Smooth muscle cell (in vitro differentiated cells): ENCODE results near the gene SLC25A12. TPM values are rescaled to one million over a fixed set of nuclear protein-coding genes. Genes with fewer than 3 reads are reported as not detected.
A peak's percentile ranks its signal among the peaks of the same experiment; 100 is the strongest.

ENCODE experiments used
- DNase-seq: peaks from one replicate; lab custom pipeline; 2025; ENCODE audit not compliant: unreplicated experiment; lab: John Stamatoyannopoulos, UW
- H2AFZ ChIP-seq: fragments of 200-600 bp; sonication (generic); 2 replicates; pipeline ENCODE4 v1.6.0; 2016; ENCODE audit warnings: antibody characterized with exemption, low read depth, mild to moderate bottlenecking
- H3F3A ChIP-seq: fragments of 200-600 bp; sonication (generic); 2 replicates; pipeline ENCODE4 v1.6.0; 2017; ENCODE audit warnings: antibody characterized with exemption, low read depth
- H3K27ac ChIP-seq: fragments of 200-600 bp; sonication (generic); 2 replicates; pipeline ENCODE4 v1.5.1; 2016; ENCODE audit warnings: low read depth, mild to moderate bottlenecking
- H3K27me3 ChIP-seq: fragments of 200-600 bp; sonication (generic); 2 replicates; pipeline ENCODE4 v1.6.1; 2016; ENCODE audit warnings: low read depth, mild to moderate bottlenecking
- H3K36me3 ChIP-seq: fragments of 200-600 bp; sonication (generic); 2 replicates; pipeline ENCODE4 v1.5.1; 2016; ENCODE audit warnings: low read depth
- H3K4me1 ChIP-seq: fragments of 200-600 bp; sonication (generic); 2 replicates; pipeline ENCODE4 v1.5.1; 2016; ENCODE audit warnings: low read depth
- H3K4me2 ChIP-seq: fragments of 200-600 bp; sonication (generic); 2 replicates; pipeline ENCODE4 v1.6.0; 2016; ENCODE audit warnings: mild to moderate bottlenecking
- H3K4me3 ChIP-seq: fragments of 200-600 bp; sonication (generic); 2 replicates; pipeline ENCODE4 v1.5.1; 2016; ENCODE audit warnings: mild to moderate bottlenecking
- H3K79me2 ChIP-seq: fragments of 200-600 bp; sonication (generic); 2 replicates; pipeline ENCODE4 v1.6.0; 2016; ENCODE audit warnings: low read depth, mild to moderate bottlenecking
- H3K9ac ChIP-seq: fragments of 200-600 bp; sonication (generic); 2 replicates; pipeline ENCODE4 v1.6.0; 2016; ENCODE audit warnings: low read depth
- H3K9me3 ChIP-seq: fragments of 200-600 bp; sonication (generic); replicated peaks from 2 replicates; pipeline ENCODE4 v1.5.1; 2016; ENCODE audit warnings: low read depth
- H4K20me1 ChIP-seq: fragments of 200-600 bp; sonication (generic); 2 replicates; pipeline ENCODE4 v1.6.0; 2016; ENCODE audit warnings: low read depth
- CTCF ChIP-seq: fragments of 200-600 bp; sonication (generic); IDR thresholded peaks from 2 replicates; pipeline ENCODE4 v1.5.1; 2017; ENCODE audit warnings: borderline replicate concordance, mild to moderate bottlenecking, antibody characterized with exemption; ENCODE audit not compliant: insufficient read depth, poor library complexity, severe bottlenecking
- WGBS: methylation state at CpG from one replicate; pipeline ENCODE4 v1.1.7; 2016; ENCODE audit warnings: low lambda C conversion rate; 5-methylcytosine and 5-hydroxymethylcytosine counted together
- polyA plus RNA-seq: library from polyadenylated mRNA; unstranded; fragments of >200 nt; fragmentation: Nextera tagmentation; extraction: Ambion mirVana; gene quantifications from 2 replicates; pipeline ENCODE4 v1.2.1, GENCODE V29; 2016
- total RNA-seq: library from RNA; depleted of rRNA; stranded (reverse); fragments of >200 nt; gene quantifications from 2 replicates; pipeline ENCODE4 v1.2.3, GENCODE V29; 2014

Gene SLC25A12
- total and polyA plus RNA-seq, 2 experiments from 2014 or later: 10.5 to 22.4 TPM

- Histone ChIP-seq H3K4me2 (no peak overlapping the region), H3K9me3 (peaks cover 10% of the 10 kb centered on the region), H4K20me1 (no peaks in the 10 kb centered on the region), H3K79me2 (no peaks in the 10 kb centered on the region), H2AFZ (no peak overlapping the region), H3K27me3 (no peaks in the 10 kb centered on the region), H3F3A (no peaks in the 10 kb centered on the region), H3K4me3 (no peak overlapping the region), H3K4me1 (no peaks in the 10 kb centered on the region), H3K36me3 (peaks cover 42% of the 10 kb centered on the region), H3K27ac (no peak overlapping the region), H3K9ac (no peak overlapping the region)
- no peak for TF ChIP-seq CTCF
- DNase-seq: no peak
Observed at GRCh38 chr2:171832489-171832888, 61.6 kb downstream of the SLC25A12 start.

- H4K20me1 ChIP-seq: no peaks in the 10 kb centered on the region
- no peaks in the 10 kb centered on the region for H3K4me1 ChIP-seq
- peaks cover 41% of the 10 kb centered on the region for H3K36me3 ChIP-seq
- H2AFZ ChIP-seq: no peak overlapping the region
- H3K9me3 ChIP-seq: peaks cover 10% of the 10 kb centered on the region
- H3F3A ChIP-seq: no peaks in the 10 kb centered on the region
- no peak for TF ChIP-seq CTCF
- H3K4me3 ChIP-seq: no peak overlapping the region
- no peaks in the 10 kb centered on the region for H3K79me2 ChIP-seq
- H3K4me2 ChIP-seq: no peak overlapping the region
- no peaks in the 10 kb centered on the region for H3K27me3 ChIP-seq
- H3K9ac ChIP-seq: no peak overlapping the region
- WGBS: 95% methylated on average over 3 of the region's 3 CpGs
- no peak overlapping the region for H3K27ac ChIP-seq
- DNase-seq: no peak
Observed at GRCh38 chr2:171830039-171830438, 64.0 kb downstream of the SLC25A12 start.

GRCh38 chr2:171824086-171824485 lies 70.0 kb downstream of the SLC25A12 start:
- peaks cover 14% of the 10 kb centered on the region for H3K4me1 ChIP-seq
- H3K27me3 ChIP-seq: no peaks in the 10 kb centered on the region
- no peak for DNase-seq
- H3K27ac ChIP-seq: no peak overlapping the region
- H2AFZ ChIP-seq: no peak overlapping the region
- no peaks in the 10 kb centered on the region for H4K20me1 ChIP-seq
- H3F3A ChIP-seq: no peaks in the 10 kb centered on the region
- no peak overlapping the region for H3K4me3 ChIP-seq
- H3K9me3 ChIP-seq: no peaks in the 10 kb centered on the region
- H3K9ac ChIP-seq: no peak overlapping the region
- H3K36me3 ChIP-seq: no peaks in the 10 kb centered on the region
- TF ChIP-seq CTCF: no peak
- 88% methylated on average over 1 of the region's 1 CpG for WGBS
- H3K79me2 ChIP-seq: no peaks in the 10 kb centered on the region
- H3K4me2 ChIP-seq: peak overlapping the region; percentile 67

GRCh38 chr2:171822525-171823322 lies 71.3 kb downstream of the SLC25A12 start:
- Histone ChIP-seq H3K27ac (no peak overlapping the region), H2AFZ (no peak overlapping the region), H4K20me1 (no peaks in the 10 kb centered on the region), H3K4me1 (peaks cover 14% of the 10 kb centered on the region), H3K9ac (no peak overlapping the region), H3K36me3 (no peaks in the 10 kb centered on the region), H3K9me3 (no peaks in the 10 kb centered on the region), H3K79me2 (no peaks in the 10 kb centered on the region), H3K4me2 (peak overlapping the region; percentile 67), H3K4me3 (no peak overlapping the region), H3F3A (no peaks in the 10 kb centered on the region), H3K27me3 (no peaks in the 10 kb centered on the region)
- no peak for DNase-seq
- WGBS: 93% methylated on average over 1 of the region's 1 CpG
- TF ChIP-seq CTCF: no peak
